ENCODE data around the gene MSLN.
"Not testable (repeated sequence)": the region's sequence is repeated elsewhere in the genome, so short reads cannot be mapped to it uniquely, and the experiment has no call there.

The MSLN gene

GRCh38 chr16:770411-770810, 9.9 kb downstream of the MSLN start:
- Histone ChIP-seq H3K27me3 (ENCODE audit: control insufficient read depth, insufficient read depth, low read length) (no peaks in the 10 kb centered on the region), H3K9me3 (ENCODE audit: control insufficient read depth, insufficient read depth, low read depth, low read length) (no peaks in the 10 kb centered on the region), H3K27ac (ENCODE audit: low read depth, low read length) (no peak overlapping the region), H3K9ac (ENCODE audit: low read length) (no peak overlapping the region), H3K4me1 (ENCODE audit: control insufficient read depth, insufficient read depth, low read length) (no peaks in the 10 kb centered on the region; the same call in 1 of the 2 replicates), H3K36me3 (ENCODE audit: control insufficient read depth, insufficient read depth, low read length) (no peaks in the 10 kb centered on the region), H3K4me3 (ENCODE audit: low read depth, low read length) (no peak overlapping the region)

- Histone ChIP-seq H3K27me3 (ENCODE audit: control insufficient read depth, insufficient read depth, low read length) (no peaks in the 10 kb centered on the region), H3K4me1 (ENCODE audit: control insufficient read depth, insufficient read depth, low read length) (no peaks in the 10 kb centered on the region; the same call in 1 of the 2 replicates), H3K4me3 (ENCODE audit: low read depth, low read length) (no peak overlapping the region), H3K36me3 (ENCODE audit: control insufficient read depth, insufficient read depth, low read length) (no peaks in the 10 kb centered on the region), H3K27ac (ENCODE audit: low read depth, low read length) (no peak overlapping the region), H3K9me3 (ENCODE audit: control insufficient read depth, insufficient read depth, low read depth, low read length) (no peaks in the 10 kb centered on the region), H3K9ac (ENCODE audit: low read length) (no peak overlapping the region)
Measured at GRCh38 chr16:772959-773358, 12.4 kb downstream of the MSLN start.

- H3K4me3 ChIP-seq (ENCODE audit: low read depth, low read length) = no peak overlapping the region
- H3K9ac ChIP-seq (ENCODE audit: low read length) = no peak overlapping the region
- H3K9me3 ChIP-seq (ENCODE audit: control insufficient read depth, insufficient read depth, low read depth, low read length) = no peaks in the 10 kb centered on the region
- no peaks in the 10 kb centered on the region for H3K27me3 ChIP-seq (ENCODE audit: control insufficient read depth, insufficient read depth, low read length)
- no peaks in the 10 kb centered on the region; the same call in 1 of the 2 replicates for H3K4me1 ChIP-seq (ENCODE audit: control insufficient read depth, insufficient read depth, low read length)
- H3K36me3 ChIP-seq (ENCODE audit: control insufficient read depth, insufficient read depth, low read length) = no peaks in the 10 kb centered on the region
- no peak overlapping the region for H3K27ac ChIP-seq (ENCODE audit: low read depth, low read length)
Measured at GRCh38 chr16:774086-775001, 13.8 kb downstream of the MSLN start.

- no peak overlapping the region for H3K4me3 ChIP-seq (ENCODE audit: low read depth, low read length)
- no peaks in the 10 kb centered on the region for H3K27me3 ChIP-seq (ENCODE audit: control insufficient read depth, insufficient read depth, low read length)
- H3K36me3 ChIP-seq (ENCODE audit: control insufficient read depth, insufficient read depth, low read length) = no peaks in the 10 kb centered on the region
- H3K9me3 ChIP-seq (ENCODE audit: control insufficient read depth, insufficient read depth, low read depth, low read length) = no peaks in the 10 kb centered on the region
- no peak overlapping the region for H3K9ac ChIP-seq (ENCODE audit: low read length)
- H3K4me1 ChIP-seq (ENCODE audit: control insufficient read depth, insufficient read depth, low read length) = no peaks in the 10 kb centered on the region
- no peak overlapping the region for H3K27ac ChIP-seq (ENCODE audit: low read depth, low read length)
Measured at GRCh38 chr16:775236-775796, 14.8 kb downstream of the MSLN start.

GRCh38 chr16:776298-776697, 15.8 kb downstream of the MSLN start:
- H3K9me3 ChIP-seq (ENCODE audit: control insufficient read depth, insufficient read depth, low read depth, low read length); H3K9ac ChIP-seq (ENCODE audit: low read length); H3K4me3 ChIP-seq (ENCODE audit: low read depth, low read length); H3K27ac ChIP-seq (ENCODE audit: low read depth, low read length); H3K36me3 ChIP-seq (ENCODE audit: control insufficient read depth, insufficient read depth, low read length); H3K27me3 ChIP-seq (ENCODE audit: control insufficient read depth, insufficient read depth, low read length); H3K4me1 ChIP-seq (ENCODE audit: control insufficient read depth, insufficient read depth, low read length): not testable (repeated sequence)

GRCh38 chr16:776824-777223, 16.3 kb downstream of the MSLN start:
- Histone ChIP-seq H3K4me3 (ENCODE audit: low read depth, low read length) (no peak overlapping the region), H3K9ac (ENCODE audit: low read length) (no peak overlapping the region), H3K27ac (ENCODE audit: low read depth, low read length) (no peak overlapping the region), H3K36me3 (ENCODE audit: control insufficient read depth, insufficient read depth, low read length) (no peaks in the 10 kb centered on the region), H3K27me3 (ENCODE audit: control insufficient read depth, insufficient read depth, low read length) (no peaks in the 10 kb centered on the region), H3K4me1 (ENCODE audit: control insufficient read depth, insufficient read depth, low read length) (no peaks in the 10 kb centered on the region), H3K9me3 (ENCODE audit: control insufficient read depth, insufficient read depth, low read depth, low read length) (no peaks in the 10 kb centered on the region)

GRCh38 chr16:777826-778225, 17.3 kb downstream of the MSLN start:
- no peaks in the 10 kb centered on the region for H3K4me1 ChIP-seq (ENCODE audit: control insufficient read depth, insufficient read depth, low read length)
- no peaks in the 10 kb centered on the region for H3K9me3 ChIP-seq (ENCODE audit: control insufficient read depth, insufficient read depth, low read depth, low read length)
- no peaks in the 10 kb centered on the region for H3K36me3 ChIP-seq (ENCODE audit: control insufficient read depth, insufficient read depth, low read length)
- H3K27me3 ChIP-seq (ENCODE audit: control insufficient read depth, insufficient read depth, low read length) = no peaks in the 10 kb centered on the region
- H3K27ac ChIP-seq (ENCODE audit: low read depth, low read length) = no peak overlapping the region
- no peak overlapping the region for H3K4me3 ChIP-seq (ENCODE audit: low read depth, low read length)
- H3K9ac ChIP-seq (ENCODE audit: low read length) = no peak overlapping the region

GRCh38 chr16:778447-778846, 17.9 kb downstream of the MSLN start:
- no peak overlapping the region for H3K9ac ChIP-seq (ENCODE audit: low read length)
- H3K27ac ChIP-seq (ENCODE audit: low read depth, low read length) = no peak overlapping the region
- no peaks in the 10 kb centered on the region for H3K36me3 ChIP-seq (ENCODE audit: control insufficient read depth, insufficient read depth, low read length)
- H3K4me1 ChIP-seq (ENCODE audit: control insufficient read depth, insufficient read depth, low read length) = no peaks in the 10 kb centered on the region
- H3K9me3 ChIP-seq (ENCODE audit: control insufficient read depth, insufficient read depth, low read depth, low read length) = no peaks in the 10 kb centered on the region
- no peaks in the 10 kb centered on the region for H3K27me3 ChIP-seq (ENCODE audit: control insufficient read depth, insufficient read depth, low read length)
- H3K4me3 ChIP-seq (ENCODE audit: low read depth, low read length) = no peak overlapping the region

- no peak overlapping the region for H3K4me3 ChIP-seq (ENCODE audit: low read depth, low read length)
- no peak overlapping the region for H3K9ac ChIP-seq (ENCODE audit: low read length)
- no peak overlapping the region for H3K27ac ChIP-seq (ENCODE audit: low read depth, low read length)
- H3K4me1 ChIP-seq (ENCODE audit: control insufficient read depth, insufficient read depth, low read length) = no peaks in the 10 kb centered on the region
- no peaks in the 10 kb centered on the region for H3K27me3 ChIP-seq (ENCODE audit: control insufficient read depth, insufficient read depth, low read length)
- no peaks in the 10 kb centered on the region for H3K9me3 ChIP-seq (ENCODE audit: control insufficient read depth, insufficient read depth, low read depth, low read length)
- H3K36me3 ChIP-seq (ENCODE audit: control insufficient read depth, insufficient read depth, low read length) = no peaks in the 10 kb centered on the region
Measured at GRCh38 chr16:778909-779527, 18.5 kb downstream of the MSLN start.

GRCh38 chr16:779561-779960, 19.0 kb downstream of the MSLN start:
- H3K9ac ChIP-seq (ENCODE audit: low read length) = no peak overlapping the region
- H3K27ac ChIP-seq (ENCODE audit: low read depth, low read length) = no peak overlapping the region
- H3K4me1 ChIP-seq (ENCODE audit: control insufficient read depth, insufficient read depth, low read length) = no peaks in the 10 kb centered on the region
- no peaks in the 10 kb centered on the region for H3K36me3 ChIP-seq (ENCODE audit: control insufficient read depth, insufficient read depth, low read length)
- H3K4me3 ChIP-seq (ENCODE audit: low read depth, low read length) = no peak overlapping the region
- no peaks in the 10 kb centered on the region for H3K27me3 ChIP-seq (ENCODE audit: control insufficient read depth, insufficient read depth, low read length)
- no peaks in the 10 kb centered on the region for H3K9me3 ChIP-seq (ENCODE audit: control insufficient read depth, insufficient read depth, low read depth, low read length)

GRCh38 chr16:780296-780695, 19.8 kb downstream of the MSLN start:
- H3K9me3 ChIP-seq (ENCODE audit: control insufficient read depth, insufficient read depth, low read depth, low read length) = no peaks in the 10 kb centered on the region
- H3K27ac ChIP-seq (ENCODE audit: low read depth, low read length) = no peak overlapping the region
- H3K36me3 ChIP-seq (ENCODE audit: control insufficient read depth, insufficient read depth, low read length) = 0 out of 2 replicates have a peak, but pooled peaks cover 4% of the 10 kb centered on the region
- H3K9ac ChIP-seq (ENCODE audit: low read length) = no peak overlapping the region
- H3K27me3 ChIP-seq (ENCODE audit: control insufficient read depth, insufficient read depth, low read length) = no peaks in the 10 kb centered on the region
- H3K4me3 ChIP-seq (ENCODE audit: low read depth, low read length) = no peak overlapping the region
- H3K4me1 ChIP-seq (ENCODE audit: control insufficient read depth, insufficient read depth, low read length) = no peaks in the 10 kb centered on the region
